T-cell (primary cell): ENCODE data around the gene HSD17B14. TPM values are rescaled to one million over a fixed set of nuclear protein-coding genes. Genes with fewer than 3 reads are reported as not detected.
"Not testable (repeated sequence)": the region's sequence is repeated elsewhere in the genome, so short reads cannot be mapped to it uniquely, and the experiment has no call there.

Experiments used
- ATAC-seq, 4 experiments: fragments of 200-7000 bp in 3 of 4; fragments of 150-1000 bp in 1 of 4; cut with Tn5 transposase; replicated peaks in 1 of 4; 1 replicate in 3 of 4; 2 replicates in 1 of 4; pipeline ENCODE4 v1.10.0; 2021; ENCODE audit warnings: moderate library complexity in 3 of 4, mild to moderate bottlenecking in 2 of 4, moderate number of reproducible peaks in 1 of 4
- CTCF ChIA-PET, 2 donors: fragments of 300-600 bp; sonication (Branson Sonifier 250); formaldehyde crosslinking; loops; one replicate each; lab custom pipeline; 2022; ENCODE audit warnings: antibody characterized with exemption in 2 of 2; lab: Charles Lee
- POLR2A ChIA-PET, 2 donors: fragments of 300-600 bp; sonication (Branson Sonifier 250); formaldehyde crosslinking; loops; one replicate each; lab custom pipeline; 2022; ENCODE audit warnings: antibody characterized with exemption in 2 of 2; lab: Charles Lee
- DNase-seq, 35 experiments: peaks; one replicate each; pipeline versions ENCODE4 v3.0.0 to v3.0.0-alpha.2; 2013 to 2023
- H3K27ac ChIP-seq: one replicate; pipeline ENCODE4 v1.5.1; 2013; ENCODE audit warnings: low read length
- H3K27me3 ChIP-seq, 2 experiments: replicated peaks in 1 of 2; 1 replicate in 1 of 2; 2 replicates in 1 of 2; pipeline versions ENCODE4 v1.6.1 to v1.7.0; 2013; ENCODE audit warnings: low read length in 1 of 2, mixed read lengths in 1 of 2; ENCODE audit not compliant: control insufficient read depth in 2 of 2, insufficient read depth in 2 of 2; ENCODE audit errors: extremely low read depth in 1 of 2
- H3K36me3 ChIP-seq, 2 donors: 1 replicate in 1 of 2; 2 replicates in 1 of 2; pipeline versions ENCODE4 v1.6.1 to v1.7.0; 2013; ENCODE audit warnings: low read length in 1 of 2; ENCODE audit not compliant: control insufficient read depth in 2 of 2, insufficient read depth in 1 of 2; ENCODE audit errors: extremely low read depth in 1 of 2
- H3K4me1 ChIP-seq, 2 experiments: 1 replicate in 1 of 2; 2 replicates in 1 of 2; pipeline versions ENCODE4 v1.6.1 to v1.7.0; 2013; ENCODE audit warnings: low read length in 2 of 2, mixed read lengths in 1 of 2; ENCODE audit not compliant: insufficient read depth in 2 of 2, control insufficient read depth in 1 of 2; ENCODE audit errors: extremely low read depth in 1 of 2
- H3K4me3 ChIP-seq, 2 donors: 1 replicate in 1 of 2; 2 replicates in 1 of 2; pipeline versions ENCODE4 v1.5.1 to v1.7.0; 2013; ENCODE audit warnings: mild to moderate bottlenecking in 2 of 2, low read length in 1 of 2, moderate library complexity in 1 of 2; ENCODE audit not compliant: control insufficient read depth in 1 of 2; ENCODE audit errors: extremely low read depth in 1 of 2
- H3K9me3 ChIP-seq: 2 replicates; pipeline ENCODE4 v1.7.0; 2013
- H3K27ac Mint-ChIP-seq, 2 donors: one replicate each; pipeline ENCODE4 v1.8.0; 2020 to 2021; ENCODE audit warnings: mild to moderate bottlenecking in 2 of 2, mixed read lengths in 2 of 2
- H3K27me3 Mint-ChIP-seq, 2 donors: one replicate each; pipeline ENCODE4 v1.8.0; 2021 to 2022; ENCODE audit warnings: mixed read lengths in 2 of 2
- H3K36me3 Mint-ChIP-seq: one replicate; pipeline ENCODE4 v1.8.0; 2021; ENCODE audit warnings: mixed read lengths
- H3K4me1 Mint-ChIP-seq, 3 donors: one replicate each; pipeline ENCODE4 v1.8.0; 2020 to 2022; ENCODE audit warnings: mixed read lengths in 3 of 3, mild to moderate bottlenecking in 1 of 3
- H3K4me3 Mint-ChIP-seq, 3 donors: one replicate each; pipeline ENCODE4 v1.8.0; 2020 to 2022; ENCODE audit warnings: mild to moderate bottlenecking in 3 of 3, mixed read lengths in 3 of 3, moderate library complexity in 3 of 3
- H3K9me3 Mint-ChIP-seq, 3 donors: one replicate each; pipeline ENCODE4 v1.8.0; 2020 to 2022; ENCODE audit warnings: mixed read lengths in 3 of 3
- WGBS: methylation state at CpG from one replicate; pipeline ENCODE4 v1.1.5; 2013; ENCODE audit warnings: missing lambda C conversion rate; ENCODE audit not compliant: insufficient coverage; 5-methylcytosine and 5-hydroxymethylcytosine counted together
- total RNA-seq, 35 experiments: library from RNA in 6 of 35; stranded (reverse) in 6 of 35; fragments of 120-200 nt in 1 of 35; gene quantifications; one replicate each; pipeline versions ENCODE4 v1.2.1 to v1.2.4 and lab custom pipeline; 2013 to 2026

Gene HSD17B14
- 1 to 10 TPM in 2 of 5 donors, under 1 TPM in 2, not detected in 1; 0.58 to 2.1 (median 1.1) TPM for total RNA-seq
- 0.92 TPM for total RNA-seq (2013)
- total RNA-seq (lab: John Stamatoyannopoulos, UW): 0.07 to 1.2 (median 0.40) reads per million in 29 experiments

DNA sequence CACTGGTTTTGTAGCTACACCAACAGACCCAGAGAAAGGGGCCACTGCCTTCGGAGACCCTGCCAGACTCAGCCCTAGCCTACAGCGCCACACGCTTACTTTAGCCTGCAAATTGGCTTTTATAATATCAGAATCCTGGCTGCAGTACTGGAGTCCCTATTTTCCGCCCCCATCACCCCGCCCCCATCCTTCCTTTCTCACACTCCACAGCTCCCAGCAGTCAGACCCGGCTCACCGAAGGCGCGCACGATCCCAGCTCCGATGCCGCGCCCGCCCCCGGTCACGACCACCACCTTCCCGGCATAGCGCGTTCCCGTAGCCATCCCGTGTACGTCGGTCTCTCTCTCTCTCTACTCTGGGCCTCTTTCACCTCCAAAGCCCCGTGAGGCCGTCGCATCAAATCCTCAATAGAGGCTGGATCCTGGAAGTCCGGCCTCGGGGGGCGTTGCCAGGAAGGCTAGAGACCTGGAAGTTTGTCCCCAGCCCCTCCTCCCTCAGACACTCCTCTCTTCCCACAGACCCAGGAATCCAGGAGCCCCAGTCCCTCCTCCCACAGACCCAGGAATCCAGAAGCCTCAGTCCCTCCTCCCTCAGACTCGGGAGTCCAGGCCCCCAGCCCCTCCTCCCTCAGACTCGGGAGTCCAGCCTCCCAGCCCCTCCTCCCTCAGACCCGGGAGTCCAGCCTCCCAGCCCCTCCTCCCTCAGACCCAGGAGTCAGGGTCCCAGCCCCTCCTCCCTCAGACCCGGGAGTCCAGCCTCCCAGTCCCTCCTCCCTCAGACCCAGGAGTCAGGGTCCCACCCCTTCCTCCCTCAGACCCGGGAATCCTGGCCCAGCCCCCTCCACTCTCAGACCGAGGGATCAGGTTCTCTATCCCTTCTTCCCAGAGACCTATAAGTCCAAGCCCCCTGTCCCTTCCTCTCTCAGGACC, at the start of gene HSD17B14:
Gene HSD17B14 (minus strand): TSS at position 403 of the 929 bp plus-strand sequence. CDS start 80 bp downstream, at position 323.
- H3K9me3 ChIP-seq: no peaks in the 10 kb centered on the region
- peak within 1 kb of the TSS; percentile 55 to 89 for H3K27ac Mint-ChIP-seq
- no peaks in the 10 kb centered on the region for H3K36me3 ChIP-seq
- 1% methylated on average over 35 of the region's 35 CpGs for WGBS
- no peak within 1 kb of the TSS for H3K27ac ChIP-seq
- CTCF ChIA-PET: interaction anchor here in 1 of 2 donors (0.6 to 2.5 kb wide), 9 partner anchors 38 to 191 kb away, joined by 3 to 17 read pairs (median 5); partner anchors contain the start of genes IZUMO1, NUCB1 and RUVBL2
- peaks cover 18 to 25% (median 19%) of the 10 kb centered on the region in 3 donors for H3K4me1 Mint-ChIP-seq
- POLR2A ChIA-PET: interaction anchor here in 1 of 2 donors (0.6 kb wide), 1 partner anchor 111 kb away, joined by 4 read pairs; no protein-coding TSS in a partner anchor
- no peak for DNase-seq
- H3K4me3 ChIP-seq: peak within 1 kb of the TSS; percentile 13 to 54
- H3K9me3 Mint-ChIP-seq: no peaks in the 10 kb centered on the region
- peak; percentile 4 to 25 (median 9) for ATAC-seq
- H3K27me3 ChIP-seq: peaks cover 0 to 33% of the 10 kb centered on the region in 2 experiments
- H3K4me1 ChIP-seq: peaks cover 3 to 28% of the 10 kb centered on the region in 2 experiments
- no peaks in the 10 kb centered on the region for H3K36me3 Mint-ChIP-seq
- H3K4me3 Mint-ChIP-seq: peak within 1 kb of the TSS; percentile 78 to 92 (median 80)
- H3K27me3 Mint-ChIP-seq: peaks cover 2 to 11% of the 10 kb centered on the region in 2 donors

DNA sequence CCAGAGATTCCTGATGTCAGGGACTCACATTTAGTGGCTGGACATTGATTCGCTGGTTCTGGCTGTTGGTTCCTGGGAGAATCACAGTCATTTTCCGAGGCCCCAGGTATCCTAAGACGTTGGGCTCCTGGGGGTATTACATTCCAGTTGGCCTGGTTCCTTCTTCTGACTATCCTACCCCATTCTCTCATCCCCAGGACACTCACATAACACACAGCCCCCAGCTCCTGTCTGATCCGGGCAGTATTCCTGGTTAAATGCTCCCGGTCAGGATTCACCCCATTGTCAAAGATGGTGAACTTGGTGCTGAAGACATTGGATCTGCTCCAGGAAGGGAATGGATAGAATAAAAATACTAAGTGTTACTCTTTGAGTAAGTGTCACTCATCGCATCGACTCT, 47.4 kb upstream of the HSD17B14 start:
- WGBS: 60% methylated on average over 1 of the region's 7 CpGs
- ChIA-PET POLR2A (no interaction called here), CTCF (no interaction called here)
- Histone ChIP-seq H3K9me3 (no peaks in the 10 kb centered on the region), H3K4me1 (no peaks in the 10 kb centered on the region), H3K27me3 (no peaks in the 10 kb centered on the region), H3K36me3 (no peaks in the 10 kb centered on the region), H3K4me3 (no peak overlapping the region), H3K27ac (no peak overlapping the region)
- H3K4me3 Mint-ChIP-seq: peak overlapping the region in 1 of 3 donors; percentile 19
- H3K27ac Mint-ChIP-seq: no peak overlapping the region
- H3K9me3 Mint-ChIP-seq: no peaks in the 10 kb centered on the region
- DNase-seq: no peak
- ATAC-seq: no peak
- peaks cover 1% of the 10 kb centered on the region for H3K36me3 Mint-ChIP-seq
- no peaks in the 10 kb centered on the region for H3K27me3 Mint-ChIP-seq
- peaks cover 0 to 1% (median under 1%) of the 10 kb centered on the region in 3 donors for H3K4me1 Mint-ChIP-seq

DNA sequence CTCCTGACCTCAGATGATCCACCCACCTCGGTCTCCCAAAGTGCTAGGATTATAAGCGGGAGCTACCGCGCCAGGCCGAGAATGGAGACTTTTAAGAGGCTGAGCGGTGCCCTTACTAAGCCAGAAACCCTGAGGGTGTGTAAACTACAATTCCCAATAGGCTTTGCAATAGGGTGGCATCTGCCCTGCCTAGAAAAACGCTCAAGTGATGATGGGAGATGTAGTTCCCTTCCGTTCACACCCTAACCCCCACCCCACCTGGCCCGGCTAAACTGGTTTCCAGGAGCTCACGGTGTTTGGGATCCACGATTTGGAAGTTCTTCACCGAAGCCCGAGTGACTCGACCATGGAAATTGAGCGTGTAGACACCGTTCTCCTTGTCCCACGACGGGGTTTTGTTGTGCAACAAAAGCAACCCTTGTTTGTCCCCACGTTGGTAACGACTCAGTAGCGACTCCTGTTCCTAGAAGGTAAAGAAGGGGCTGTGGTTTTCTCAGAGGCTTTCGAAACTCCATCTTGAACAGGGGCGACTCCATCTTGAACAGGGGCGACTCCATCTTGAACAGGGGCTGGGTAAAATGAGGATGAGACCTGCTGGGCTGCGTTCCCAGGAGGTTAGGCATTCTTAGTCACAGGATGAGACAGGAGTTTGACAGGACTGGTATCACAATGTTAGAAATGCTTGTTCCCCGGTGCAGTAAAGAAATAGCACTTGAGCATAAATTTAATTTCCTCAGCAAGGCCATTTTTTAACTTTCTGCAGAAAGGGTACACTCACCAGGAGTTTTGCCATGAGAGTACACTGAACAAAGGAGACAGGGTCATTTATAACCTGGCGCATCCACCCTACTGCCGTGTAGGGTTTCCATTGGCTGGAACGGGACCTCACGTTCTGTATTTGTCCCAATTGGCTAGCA, 45.7 kb upstream of the HSD17B14 start:
- H3K27ac Mint-ChIP-seq: peak overlapping the region in 1 of 2 donors; percentile 11
- 86% methylated on average over 14 of the region's 30 CpGs for WGBS
- no peaks in the 10 kb centered on the region for H3K27me3 ChIP-seq
- no peaks in the 10 kb centered on the region for H3K9me3 ChIP-seq
- no peaks in the 10 kb centered on the region for H3K27me3 Mint-ChIP-seq
- no peaks in the 10 kb centered on the region for H3K9me3 Mint-ChIP-seq
- peaks cover 8% of the 10 kb centered on the region for H3K36me3 Mint-ChIP-seq
- no peak overlapping the region for H3K27ac ChIP-seq
- no peak overlapping the region for H3K4me3 ChIP-seq
- H3K36me3 ChIP-seq: peaks cover 0 to 3% of the 10 kb centered on the region in 2 donors
- ChIA-PET CTCF (no interaction called here), POLR2A (no interaction called here)
- DNase-seq: peak in 3 of 35 experiments; percentile 39 to 58 (median 41)
- no peaks in the 10 kb centered on the region for H3K4me1 ChIP-seq
- peak; percentile 27 to 68 (median 65) for ATAC-seq
- H3K4me1 Mint-ChIP-seq: peaks cover 0 to 10% (median 7%) of the 10 kb centered on the region in 3 donors
- H3K4me3 Mint-ChIP-seq: no peak overlapping the region

DNA sequence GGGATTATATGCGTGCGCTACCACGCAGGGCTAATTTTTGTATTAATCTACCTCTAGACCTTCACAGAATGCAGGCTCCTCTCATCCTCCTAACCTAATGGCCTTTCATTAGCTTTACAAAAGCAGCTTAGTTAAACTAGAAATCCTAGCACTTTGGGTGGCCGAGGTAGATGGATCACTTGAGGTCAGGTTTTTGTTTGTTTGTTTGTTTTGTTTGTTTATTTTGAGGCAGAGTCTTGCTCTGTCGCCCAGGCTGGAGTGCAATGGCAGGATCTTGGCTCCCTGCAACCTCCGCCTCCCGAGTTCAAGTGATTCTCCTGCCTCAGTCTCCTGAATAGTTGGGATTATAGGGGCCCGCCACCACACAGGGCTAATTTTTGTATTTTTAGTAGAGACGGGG, 43.4 kb upstream of the HSD17B14 start:
- H3K27ac ChIP-seq, H3K9me3 Mint-ChIP-seq: not testable (repeated sequence)

DNA sequence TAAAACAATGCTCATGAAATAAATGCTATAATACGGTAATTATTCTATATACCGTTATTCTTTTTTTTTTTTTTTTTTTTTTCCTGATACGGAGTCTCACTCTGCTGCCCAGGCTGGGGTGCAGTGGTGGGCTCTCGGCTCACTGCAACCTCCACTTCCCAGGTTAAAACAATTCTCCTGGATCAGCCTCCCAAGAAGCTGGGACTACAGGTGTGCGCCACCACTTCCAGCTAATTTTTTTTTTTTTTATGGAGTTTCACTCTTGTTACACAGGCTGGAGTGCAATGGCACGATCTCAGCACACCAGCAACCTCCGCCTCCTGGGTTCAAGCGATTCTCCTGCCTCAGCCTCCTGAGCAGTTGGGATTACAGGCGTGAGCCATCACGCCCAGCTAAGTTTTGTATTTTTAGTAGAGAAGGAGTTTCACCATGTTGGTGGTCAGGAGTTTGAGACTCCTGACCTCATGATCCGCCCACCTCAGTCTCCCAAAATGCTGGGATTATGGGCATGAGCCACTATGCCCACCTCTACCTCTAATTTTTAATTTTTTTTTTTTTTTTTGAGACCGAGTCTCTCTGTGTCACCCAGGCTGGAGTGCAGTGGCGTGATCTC, 42.8 kb upstream of the HSD17B14 start:
- DNase-seq (no peak), ATAC-seq (no peak)
- no peaks in the 10 kb centered on the region for H3K9me3 Mint-ChIP-seq
- H3K9me3 ChIP-seq: no peaks in the 10 kb centered on the region
- peaks cover 25 to 31% (median 25%) of the 10 kb centered on the region in 3 donors for H3K4me1 Mint-ChIP-seq
- WGBS: 97% methylated on average over 5 of the region's 13 CpGs
- H3K36me3 ChIP-seq: peaks cover 0 to 20% of the 10 kb centered on the region in 2 donors
- peaks cover 10 to 24% of the 10 kb centered on the region in 2 experiments for H3K4me1 ChIP-seq
- no peak overlapping the region for H3K4me3 ChIP-seq
- no peaks in the 10 kb centered on the region for H3K27me3 Mint-ChIP-seq
- H3K27ac ChIP-seq: no peak overlapping the region
- POLR2A ChIA-PET: interaction anchor here (0.5 to 2.0 kb wide), 5 partner anchors 20 to 143 kb away, joined by 3 to 6 read pairs (median 4); partner anchors contain the start of gene TULP2 (in 1 of the 2)
- H3K36me3 Mint-ChIP-seq: peaks cover 27% of the 10 kb centered on the region
- CTCF ChIA-PET: interaction anchor here in 1 of 2 donors (0.5 to 0.7 kb wide), 2 partner anchors 35 to 131 kb away, joined by 6 to 7 read pairs; no protein-coding TSS in a partner anchor
- H3K27me3 ChIP-seq: no peaks in the 10 kb centered on the region
- no peak overlapping the region for H3K4me3 Mint-ChIP-seq
- H3K27ac Mint-ChIP-seq: no peak overlapping the region

More for the DNA sequence above, 43.4 kb upstream of the HSD17B14 start:
- H3K36me3 Mint-ChIP-seq: peaks cover 22% of the 10 kb centered on the region
- H3K27me3 Mint-ChIP-seq, H3K27me3 ChIP-seq, H3K9me3 ChIP-seq, DNase-seq, H3K4me3 Mint-ChIP-seq, H3K27ac Mint-ChIP-seq, ATAC-seq, H3K4me3 ChIP-seq: not testable (repeated sequence)
- WGBS: 80% methylated on average over 4 of the region's 9 CpGs
- Histone ChIP-seq H3K36me3 (peaks cover 0 to 17% of the 10 kb centered on the region in 2 donors), H3K4me1 (peaks cover 4 to 18% of the 10 kb centered on the region in 2 experiments)
- peaks cover 19 to 26% (median 19%) of the 10 kb centered on the region in 3 donors for H3K4me1 Mint-ChIP-seq
- ChIA-PET POLR2A (interaction anchor here (0.5 to 2.0 kb wide), 3 partner anchors 19 to 143 kb away, joined by 4 to 6 read pairs (median 4); partner anchors contain the start of gene TULP2 (in 1 of the 2)), CTCF (interaction anchor here in 1 of 2 donors (0.7 kb wide), 1 partner anchor 35 kb away, joined by 6 read pairs; no protein-coding TSS in a partner anchor)
